ENCODE results near the gene NMUR1.

DNA sequence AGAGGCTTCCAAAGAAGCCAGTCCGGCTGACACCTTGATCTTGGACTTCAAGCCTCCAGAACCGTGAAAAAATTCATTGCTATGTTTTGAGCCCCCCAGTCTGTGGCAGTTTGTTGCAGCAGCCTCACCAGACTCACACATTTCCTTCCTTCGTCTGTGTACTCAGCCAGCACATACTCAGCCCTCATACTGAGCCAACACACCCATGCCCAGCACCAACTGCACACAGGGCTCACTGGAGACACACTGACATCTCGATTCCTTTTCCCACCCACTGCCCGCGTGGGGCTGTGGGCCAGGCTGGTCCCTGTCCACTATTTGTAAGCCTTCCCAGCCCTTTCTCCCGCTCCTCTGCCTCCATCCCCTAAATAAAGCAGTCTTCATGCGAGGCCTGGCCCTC lies 24.1 kb upstream of the NMUR1 start:
- TF ChIP-seq, protein P1, sequence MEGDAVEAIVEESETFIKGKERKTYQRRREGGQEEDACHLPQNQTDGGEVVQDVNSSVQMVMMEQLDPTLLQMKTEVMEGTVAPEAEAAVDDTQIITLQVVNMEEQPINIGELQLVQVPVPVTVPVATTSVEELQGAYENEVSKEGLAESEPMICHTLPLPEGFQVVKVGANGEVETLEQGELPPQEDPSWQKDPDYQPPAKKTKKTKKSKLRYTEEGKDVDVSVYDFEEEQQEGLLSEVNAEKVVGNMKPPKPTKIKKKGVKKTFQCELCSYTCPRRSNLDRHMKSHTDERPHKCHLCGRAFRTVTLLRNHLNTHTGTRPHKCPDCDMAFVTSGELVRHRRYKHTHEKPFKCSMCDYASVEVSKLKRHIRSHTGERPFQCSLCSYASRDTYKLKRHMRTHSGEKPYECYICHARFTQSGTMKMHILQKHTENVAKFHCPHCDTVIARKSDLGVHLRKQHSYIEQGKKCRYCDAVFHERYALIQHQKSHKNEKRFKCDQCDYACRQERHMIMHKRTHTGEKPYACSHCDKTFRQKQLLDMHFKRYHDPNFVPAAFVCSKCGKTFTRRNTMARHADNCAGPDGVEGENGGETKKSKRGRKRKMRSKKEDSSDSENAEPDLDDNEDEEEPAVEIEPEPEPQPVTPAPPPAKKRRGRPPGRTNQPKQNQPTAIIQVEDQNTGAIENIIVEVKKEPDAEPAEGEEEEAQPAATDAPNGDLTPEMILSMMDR (IDR thresholded peaks at IDR 0.05; ENCODE audit: low read depth, low read length), result no peak
- no peak for TF ChIP-seq EZH2phosphoT487 (IDR thresholded peaks at IDR 0.05; ENCODE audit: low read depth)
